Nephron (organoid): ENCODE data around the gene RSPH6A.

Experiments
- H3K27ac Mint-ChIP-seq, 3 experiments: 2 replicates each; pipeline ENCODE4 v1.8.0; 2020; ENCODE audit warnings: mixed read lengths in 3 of 3, mild to moderate bottlenecking in 2 of 3, moderate library complexity in 1 of 3
- H3K27me3 Mint-ChIP-seq: 2 replicates; pipeline ENCODE4 v1.8.0; 2021; ENCODE audit warnings: low read depth, mild to moderate bottlenecking, moderate library complexity, mixed read lengths
- H3K36me3 Mint-ChIP-seq: 2 replicates; pipeline ENCODE4 v1.8.0; 2020; ENCODE audit warnings: low read depth, mixed read lengths
- H3K4me1 Mint-ChIP-seq: 2 replicates; pipeline ENCODE4 v1.8.0; 2020; ENCODE audit warnings: mixed read lengths
- H3K4me3 Mint-ChIP-seq, 3 experiments: 2 replicates each; pipeline ENCODE4 v1.8.0; 2020; ENCODE audit warnings: mild to moderate bottlenecking in 3 of 3, mixed read lengths in 3 of 3, moderate library complexity in 2 of 3
- H3K9me3 Mint-ChIP-seq: 2 replicates; pipeline ENCODE4 v1.8.0; 2020; ENCODE audit warnings: mixed read lengths
- CTCF ChIP-seq, 3 experiments: fragments of 200-600 bp; sonication (generic); IDR thresholded peaks; one replicate each; pipeline ENCODE4 v1.5.0; 2021; ENCODE audit warnings: antibody characterized with exemption in 3 of 3; ENCODE audit not compliant: unreplicated experiment in 3 of 3

Gene RSPH6A

DNA sequence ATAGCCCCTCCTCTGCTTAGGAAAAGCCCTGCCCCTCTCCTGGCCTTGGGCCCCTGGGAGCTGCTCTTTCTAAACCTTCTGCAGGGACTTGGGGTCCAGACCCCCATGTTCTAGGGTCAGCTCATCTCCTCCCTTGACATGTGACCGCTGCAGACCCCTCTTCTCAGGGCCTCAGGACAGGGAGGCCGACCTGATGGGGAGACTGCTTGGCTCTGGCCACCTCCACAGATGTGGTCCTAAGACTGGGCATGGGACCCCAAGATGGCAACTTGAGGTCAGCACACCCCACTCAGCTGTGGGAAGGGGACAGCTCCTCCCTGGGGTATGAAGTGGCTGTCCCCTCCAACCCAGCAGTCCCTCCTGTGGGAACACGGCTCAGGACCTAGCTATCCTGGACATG, 42.2 kb downstream of the RSPH6A start:
- Mint-ChIP-seq H3K27ac (peak overlapping the region in 1 of 3 experiments; percentile 24), H3K27me3 (no peaks in the 10 kb centered on the region), H3K36me3 (peaks cover 27% of the 10 kb centered on the region), H3K9me3 (no peaks in the 10 kb centered on the region), H3K4me3 (peak overlapping the region in 2 of 3 experiments; percentile 19 to 58), H3K4me1 (peaks cover 13% of the 10 kb centered on the region)
- TF ChIP-seq CTCF (IDR thresholded peaks at IDR 0.05; ENCODE audit: unreplicated experiment in 3 of 3): no peak

DNA sequence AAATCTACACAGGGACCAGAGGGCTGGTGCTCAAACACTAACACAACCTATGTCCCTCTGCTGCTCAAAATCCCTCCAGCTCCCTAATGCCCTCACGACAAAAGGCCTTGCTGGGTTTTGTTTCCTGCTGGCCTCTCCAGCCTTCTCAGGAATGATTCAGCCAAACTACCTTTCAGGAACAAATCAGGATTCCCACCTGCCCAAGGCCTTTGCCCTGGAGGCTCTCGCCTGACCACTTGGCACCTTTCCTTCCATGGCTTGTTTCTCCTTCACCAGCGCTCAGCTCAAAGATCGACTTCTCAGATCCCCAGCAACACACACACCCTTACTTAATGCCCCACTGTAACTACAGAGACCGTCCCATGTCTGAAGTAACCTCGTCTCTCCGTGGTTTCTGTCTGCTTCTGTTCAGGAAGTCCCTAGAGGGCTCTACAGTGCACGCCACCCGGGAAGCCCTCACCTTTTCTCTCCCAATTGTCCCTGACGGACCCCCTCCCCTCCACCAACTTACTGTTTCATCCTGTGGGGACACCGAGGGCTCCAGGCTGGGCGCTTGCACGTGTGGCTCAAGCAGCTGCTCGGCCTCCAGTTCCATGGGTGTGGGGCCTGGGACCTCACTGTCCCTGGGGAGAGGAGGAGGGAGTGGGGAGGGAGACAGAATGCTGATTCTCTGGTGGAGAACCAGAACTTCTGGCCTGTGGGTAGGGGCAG, 42.8 kb downstream of the RSPH6A start:
- H3K4me3 Mint-ChIP-seq: peak overlapping the region; percentile 8 to 56 (median 18)
- no peaks in the 10 kb centered on the region for H3K9me3 Mint-ChIP-seq
- peaks cover 26% of the 10 kb centered on the region for H3K36me3 Mint-ChIP-seq
- no peak for TF ChIP-seq CTCF (IDR thresholded peaks at IDR 0.05; ENCODE audit: unreplicated experiment in 3 of 3)
- no peaks in the 10 kb centered on the region for H3K27me3 Mint-ChIP-seq
- peak overlapping the region; percentile 6 to 52 (median 24) for H3K27ac Mint-ChIP-seq
- peaks cover 13% of the 10 kb centered on the region for H3K4me1 Mint-ChIP-seq

DNA sequence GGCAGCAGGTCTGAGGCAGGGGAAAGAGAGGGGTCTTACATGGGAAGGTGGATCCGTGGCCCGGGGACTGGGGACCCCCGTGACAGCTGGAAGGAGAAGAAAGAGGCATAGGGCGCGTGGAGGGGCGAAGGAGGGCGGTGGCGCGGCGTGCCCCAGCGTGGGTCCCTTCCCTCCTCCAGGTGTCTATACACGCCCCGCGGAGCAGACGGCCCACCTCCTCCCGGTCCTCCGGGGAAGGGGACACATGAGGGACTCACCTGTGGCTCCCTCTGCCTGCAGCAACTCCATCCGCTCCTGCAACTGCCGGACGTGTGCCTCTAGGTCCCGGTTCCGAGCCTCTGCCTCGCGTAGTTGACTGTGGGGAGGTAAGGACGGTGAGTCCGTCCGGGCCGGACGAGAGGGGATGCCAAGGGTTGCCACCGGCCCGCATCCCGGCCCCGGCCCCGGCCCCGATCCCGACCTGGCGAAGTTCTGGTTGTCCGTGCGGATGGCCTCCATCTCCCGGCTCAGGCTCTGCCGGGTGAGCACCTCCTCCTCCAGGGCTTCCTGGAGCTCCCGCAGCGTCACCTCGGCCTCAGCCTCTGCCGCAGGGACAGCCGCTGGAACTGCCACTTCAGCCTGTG, 43.7 kb downstream of the RSPH6A start:
- H3K9me3 Mint-ChIP-seq: no peaks in the 10 kb centered on the region
- peak overlapping the region; percentile 33 to 100 (median 53) for H3K4me3 Mint-ChIP-seq
- H3K27me3 Mint-ChIP-seq: no peaks in the 10 kb centered on the region
- H3K36me3 Mint-ChIP-seq: peaks cover 18% of the 10 kb centered on the region
- peak overlapping the region; percentile 49 to 99 (median 97) for H3K27ac Mint-ChIP-seq
- TF ChIP-seq CTCF (IDR thresholded peaks at IDR 0.05; ENCODE audit: unreplicated experiment in 3 of 3): no peak
- peaks cover 13% of the 10 kb centered on the region for H3K4me1 Mint-ChIP-seq

GRCh38 chr19:45770192-45771101, 44.7 kb downstream of the RSPH6A start:
- TF ChIP-seq CTCF (IDR thresholded peaks at IDR 0.05; ENCODE audit: unreplicated experiment in 3 of 3): peak; percentile 90 to 97 (median 97)
- Mint-ChIP-seq H3K4me1 (peaks cover 13% of the 10 kb centered on the region), H3K36me3 (peaks cover 17% of the 10 kb centered on the region), H3K4me3 (peak overlapping the region; percentile 95 to 100 (median 98)), H3K27me3 (no peaks in the 10 kb centered on the region), H3K27ac (peak overlapping the region; percentile 97 to 99 (median 99)), H3K9me3 (no peaks in the 10 kb centered on the region)

- peaks cover 18% of the 10 kb centered on the region for H3K4me1 Mint-ChIP-seq
- H3K27me3 Mint-ChIP-seq: no peaks in the 10 kb centered on the region
- H3K36me3 Mint-ChIP-seq: peaks cover 15% of the 10 kb centered on the region
- H3K4me3 Mint-ChIP-seq: peak overlapping the region; percentile 95 to 100 (median 98)
- TF ChIP-seq CTCF (IDR thresholded peaks at IDR 0.05; ENCODE audit: unreplicated experiment in 3 of 3): no peak
- H3K27ac Mint-ChIP-seq: peak overlapping the region; percentile 97 to 99 (median 99)
- H3K9me3 Mint-ChIP-seq: no peaks in the 10 kb centered on the region
Observed at GRCh38 chr19:45769821-45770191, 45.3 kb downstream of the RSPH6A start.
